Chondrocyte (in vitro differentiated cells): ENCODE measurements around the gene KDM4C. TPM values are rescaled to one million over a fixed set of nuclear protein-coding genes. Genes with fewer than 3 reads are reported as not detected.

ENCODE experiments used
- DNase-seq: peaks from one replicate; pipeline ENCODE4 v3.0.0; 2021; ENCODE audit warnings: mixed read lengths, low spot score
- H3K27ac Mint-ChIP-seq: one replicate; pipeline ENCODE4 v1.8.0; 2021; ENCODE audit warnings: mild to moderate bottlenecking, moderate library complexity, mixed read lengths; ENCODE audit not compliant: unreplicated experiment
- H3K27me3 Mint-ChIP-seq: 2 replicates; pipeline ENCODE4 v1.8.0; 2021; ENCODE audit warnings: low read depth, mixed read lengths
- H3K36me3 Mint-ChIP-seq: 2 replicates; pipeline ENCODE4 v1.8.0; 2021; ENCODE audit warnings: low read depth, mixed read lengths
- H3K4me1 Mint-ChIP-seq: 2 replicates; pipeline ENCODE4 v1.8.0; 2021; ENCODE audit warnings: low read depth, mild to moderate bottlenecking, mixed read lengths
- H3K4me3 Mint-ChIP-seq: one replicate; pipeline ENCODE4 v1.8.0; 2021; ENCODE audit warnings: mild to moderate bottlenecking, moderate library complexity, mixed read lengths; ENCODE audit not compliant: unreplicated experiment
- H3K9me3 Mint-ChIP-seq: 2 replicates; pipeline ENCODE4 v1.8.0; 2021; ENCODE audit warnings: low read depth, mixed read lengths
- CTCF ChIP-seq: fragments of 200-600 bp; sonication (generic); IDR thresholded peaks from 2 replicates; pipeline ENCODE4 v1.5.0; 2021; ENCODE audit warnings: antibody characterized with exemption, mild to moderate bottlenecking, moderate library complexity
- total RNA-seq: library from RNA; stranded (reverse); gene quantifications from 3 replicates; pipeline ENCODE4 v1.2.1, GENCODE V29; 2021

Gene KDM4C
- total RNA-seq, 1 donor from 2014 or later = 18.1 TPM

DNA sequence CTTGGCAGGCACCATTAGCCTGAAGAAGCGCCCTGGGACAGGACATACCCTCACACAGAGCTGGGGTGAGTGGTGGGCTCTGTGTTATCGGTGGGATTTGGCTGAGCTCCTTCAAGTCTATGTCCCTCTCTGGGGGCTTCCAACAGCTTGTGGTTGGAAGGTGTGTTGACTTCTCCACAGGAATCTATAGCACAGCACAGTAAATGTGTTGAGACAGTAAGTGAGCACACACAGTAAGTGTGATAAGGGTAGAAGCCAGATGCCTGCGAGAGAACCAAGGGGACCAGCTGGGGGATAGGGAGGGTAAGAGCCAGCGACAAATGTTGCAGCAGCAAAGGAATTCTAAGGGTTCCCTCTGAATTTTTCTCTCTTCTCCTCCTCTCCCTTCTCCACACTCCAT, 448.0 kb downstream of the KDM4C start:
- no peak overlapping the region for H3K27ac Mint-ChIP-seq
- no peak for TF ChIP-seq CTCF
- H3K9me3 Mint-ChIP-seq = no peaks in the 10 kb centered on the region
- peaks cover 13% of the 10 kb centered on the region for H3K27me3 Mint-ChIP-seq
- no peak overlapping the region for H3K4me3 Mint-ChIP-seq
- DNase-seq = no peak
- H3K36me3 Mint-ChIP-seq = peaks cover 1% of the 10 kb centered on the region
- no peaks in the 10 kb centered on the region for H3K4me1 Mint-ChIP-seq

GRCh38 chr9:7206221-7206758, 448.5 kb downstream of the KDM4C start:
- Mint-ChIP-seq H3K27me3 (peaks cover 15% of the 10 kb centered on the region), H3K4me3 (no peak overlapping the region), H3K36me3 (peaks cover 1% of the 10 kb centered on the region), H3K27ac (no peak overlapping the region), H3K9me3 (no peaks in the 10 kb centered on the region), H3K4me1 (no peaks in the 10 kb centered on the region)
- TF ChIP-seq CTCF = no peak
- DNase-seq = no peak

- H3K4me3 Mint-ChIP-seq = no peak overlapping the region
- TF ChIP-seq CTCF = no peak
Measured at GRCh38 chr9:7209016-7209715, 451.4 kb downstream of the KDM4C start.

GRCh38 chr9:7209990-7210389, 452.2 kb downstream of the KDM4C start:
- no peak for TF ChIP-seq CTCF
- no peaks in the 10 kb centered on the region for H3K9me3 Mint-ChIP-seq
- no peak overlapping the region for H3K27ac Mint-ChIP-seq
- H3K4me1 Mint-ChIP-seq = no peaks in the 10 kb centered on the region
- peaks cover 16% of the 10 kb centered on the region for H3K27me3 Mint-ChIP-seq
- DNase-seq = no peak
- no peak overlapping the region for H3K4me3 Mint-ChIP-seq
- H3K36me3 Mint-ChIP-seq = no peaks in the 10 kb centered on the region

More at GRCh38 chr9:7209016-7209715, 451.4 kb downstream of the KDM4C start:
- no peak for DNase-seq
- H3K9me3 Mint-ChIP-seq = no peaks in the 10 kb centered on the region
- H3K27me3 Mint-ChIP-seq = peaks cover 16% of the 10 kb centered on the region
- H3K4me1 Mint-ChIP-seq = no peaks in the 10 kb centered on the region
- no peaks in the 10 kb centered on the region for H3K36me3 Mint-ChIP-seq
- no peak overlapping the region for H3K27ac Mint-ChIP-seq

- Mint-ChIP-seq H3K36me3 (no peaks in the 10 kb centered on the region), H3K4me3 (no peak overlapping the region), H3K27me3 (peaks cover 16% of the 10 kb centered on the region), H3K4me1 (no peaks in the 10 kb centered on the region), H3K27ac (no peak overlapping the region), H3K9me3 (no peaks in the 10 kb centered on the region)
- TF ChIP-seq CTCF = no peak
- DNase-seq = no peak
Measured at GRCh38 chr9:7210854-7211637, 453.3 kb downstream of the KDM4C start.
